IMR-90 (cell line): Measurements from ENCODE around the gene GNL2. TPM values are rescaled to one million over a fixed set of nuclear protein-coding genes. Genes with fewer than 3 reads are reported as not detected.

Experiments
- ATAC-seq: fragments of 200-7000 bp; cut with Tn5 transposase; 2 replicates; pipeline ENCODE4 v1.9.1; 2020; ENCODE audit warnings: low read depth, mild to moderate bottlenecking, moderate library complexity
- BruUV-seq: library from RNA; stranded (reverse); fragments of 400-500 nt; replicated peaks from 2 replicates; lab custom pipeline; 2021; lab: Mats Ljungman, UMichigan
- CTCF ChIA-PET: fragments of 300-600 bp; formaldehyde crosslinking; extraction: SDS; loops from one replicate; lab custom pipeline; 2021; ENCODE audit warnings: antibody characterized with exemption; lab: Yijun Ruan, JAX
- POLR2A ChIA-PET: fragments of 300-600 bp; sonication (Branson Sonifier 250); formaldehyde crosslinking; loops from one replicate; lab custom pipeline; 2022; ENCODE audit warnings: antibody characterized with exemption; ENCODE audit not compliant: unreplicated experiment; lab: Charles Lee
- DNase-seq: peaks from one replicate; pipeline ENCODE4 v3.0.0; 2013
- H2AFZ ChIP-seq: replicated peaks from 2 replicates; pipeline ENCODE3; 2013; ENCODE audit warnings: low read length, mild to moderate bottlenecking; ENCODE audit not compliant: poor library complexity
- H2AK5ac ChIP-seq: 2 replicates; pipeline ENCODE4 v1.6.1; 2013; ENCODE audit warnings: low read depth, low read length, inconsistent platforms
- H2AK9ac ChIP-seq: replicated peaks from 2 replicates; pipeline ENCODE3; 2013; ENCODE audit warnings: mild to moderate bottlenecking, low read depth, low read length, moderate library complexity; ENCODE audit not compliant: poor library complexity
- H2BK120ac ChIP-seq: 2 replicates; pipeline ENCODE4 v1.6.1; 2013; ENCODE audit warnings: low read depth, low read length, inconsistent platforms
- H2BK15ac ChIP-seq: 3 replicates; pipeline ENCODE4 v1.6.1; 2013; ENCODE audit warnings: low read depth, low read length, inconsistent platforms
- H2BK20ac ChIP-seq: 2 replicates; pipeline ENCODE4 v1.6.1; 2013; ENCODE audit warnings: low read depth, mild to moderate bottlenecking, inconsistent platforms, low read length, moderate library complexity
- H2BK5ac ChIP-seq: 2 replicates; pipeline ENCODE4 v1.6.1; 2013; ENCODE audit warnings: mild to moderate bottlenecking, low read depth, low read length, inconsistent platforms; ENCODE audit not compliant: poor library complexity, severe bottlenecking
- H3K14ac ChIP-seq: replicated peaks from 2 replicates; pipeline ENCODE4 v1.6.1; 2013; ENCODE audit warnings: low read depth, low read length, inconsistent platforms
- H3K18ac ChIP-seq: 2 replicates; pipeline ENCODE4 v1.6.1; 2013; ENCODE audit warnings: low read depth, low read length, control low read depth
- H3K23ac ChIP-seq: 2 replicates; pipeline ENCODE4 v1.6.1; 2013; ENCODE audit warnings: low read depth, low read length, inconsistent platforms
- H3K27ac ChIP-seq: 2 replicates; pipeline ENCODE4 v1.5.1; 2013; ENCODE audit warnings: mild to moderate bottlenecking, control low read depth, low read length; ENCODE audit not compliant: insufficient read depth
- H3K27me3 ChIP-seq: 2 replicates; pipeline ENCODE4 v1.6.1; 2013; ENCODE audit warnings: low read length; ENCODE audit not compliant: control insufficient read depth, insufficient read depth
- H3K36me3 ChIP-seq: 2 replicates; pipeline ENCODE4 v1.6.1; 2013; ENCODE audit warnings: low read length, mixed read lengths; ENCODE audit not compliant: control insufficient read depth, insufficient read depth
- H3K4ac ChIP-seq: 2 replicates; pipeline ENCODE4 v1.6.1; 2013; ENCODE audit warnings: low read depth, low read length, inconsistent platforms
- H3K4me1 ChIP-seq: 2 replicates; pipeline ENCODE4 v1.6.1; 2013; ENCODE audit warnings: low read length, mixed read lengths; ENCODE audit not compliant: control insufficient read depth, insufficient read depth
- H3K4me2 ChIP-seq: 2 replicates; pipeline ENCODE4 v1.6.1; 2013; ENCODE audit warnings: low read depth, mild to moderate bottlenecking, control low read depth, low read length, moderate library complexity
- H3K4me3 ChIP-seq: 2 replicates; pipeline ENCODE4 v1.5.1; 2013; ENCODE audit warnings: low read depth, mild to moderate bottlenecking, control low read depth, low read length, moderate library complexity; ENCODE audit not compliant: insufficient read depth
- H3K56ac ChIP-seq: 2 replicates; pipeline ENCODE4 v1.6.1; 2013; ENCODE audit warnings: low read length, inconsistent platforms; ENCODE audit not compliant: insufficient read depth; ENCODE audit errors: extremely low read depth
- H3K79me1 ChIP-seq, 2 experiments: 2 replicates each; pipeline ENCODE4 v1.6.1; 2013; ENCODE audit warnings: low read length in 2 of 2, inconsistent platforms in 1 of 2, low read depth in 1 of 2
- H3K9ac ChIP-seq: 2 replicates; pipeline ENCODE4 v1.6.1; 2013; ENCODE audit warnings: low read depth, low read length, control low read depth
- H3K9me1 ChIP-seq: 2 replicates; pipeline ENCODE4 v1.6.1; 2013; ENCODE audit warnings: low read length, inconsistent platforms; ENCODE audit not compliant: insufficient read depth
- H3K9me3 ChIP-seq: 2 replicates; pipeline ENCODE4 v1.6.1; 2013; ENCODE audit warnings: low read length; ENCODE audit not compliant: control insufficient read depth, insufficient read depth
- H4K20me1 ChIP-seq: 2 replicates; pipeline ENCODE4 v1.6.1; 2013; ENCODE audit warnings: low read length, inconsistent platforms; ENCODE audit not compliant: insufficient read depth
- H4K5ac ChIP-seq: 2 replicates; pipeline ENCODE4 v1.6.1; 2013; ENCODE audit warnings: mild to moderate bottlenecking, low read depth, low read length, control low read depth
- H4K8ac ChIP-seq, 2 experiments: 2 replicates each; pipeline ENCODE4 v1.6.1; 2013; ENCODE audit warnings: low read depth in 2 of 2, low read length in 2 of 2, control low read depth in 1 of 2, inconsistent platforms in 1 of 2
- H4K91ac ChIP-seq: 2 replicates; pipeline ENCODE4 v1.6.1; 2013; ENCODE audit warnings: low read depth, low read length, inconsistent platforms; ENCODE audit not compliant: insufficient read depth
- CHD1 ChIP-seq: IDR thresholded peaks from 2 replicates; pipeline ENCODE4 v1.6.1; 2012; ENCODE audit warnings: low read depth, low read length, improper control_type of control experiment
- FOS ChIP-seq: fragments of 150-350 bp; IDR thresholded peaks from 2 replicates; pipeline ENCODE4 v1.6.1; 2016; ENCODE audit warnings: low read depth, low read length
- MAZ ChIP-seq: IDR thresholded peaks from 2 replicates; pipeline ENCODE4 v1.6.1; 2012; ENCODE audit warnings: low read depth, mild to moderate bottlenecking, low read length, improper control_type of control experiment, moderate library complexity, borderline replicate concordance
- NFE2L2 ChIP-seq: fragments of 150-350 bp; IDR thresholded peaks from 2 replicates; pipeline ENCODE4 v1.6.1; 2016; ENCODE audit warnings: low read depth, mild to moderate bottlenecking, low read length
- RAD21 ChIP-seq: IDR thresholded peaks from 2 replicates; pipeline ENCODE4 v1.6.1; 2012; ENCODE audit warnings: low read length, improper control_type of control experiment
- SMC3 ChIP-seq: fragments of 150-350 bp; IDR thresholded peaks from 2 replicates; pipeline ENCODE4 v1.6.1; 2016; ENCODE audit warnings: low read depth, mild to moderate bottlenecking, antibody characterized with exemption, low read length, moderate library complexity
- USF2 ChIP-seq: fragments of 150-350 bp; IDR thresholded peaks from 2 replicates; pipeline ENCODE4 v1.6.1; 2017; ENCODE audit warnings: mild to moderate bottlenecking, antibody characterized with exemption, low read length, low read depth
- WGBS, 2 experiments: methylation state at CpG; one replicate each; pipeline versions ENCODE4 v1.1.5 to v1.1.7; 2013; ENCODE audit warnings: missing lambda C conversion rate in 2 of 2; ENCODE audit not compliant: insufficient read length in 1 of 2; ENCODE audit errors: extremely low coverage in 2 of 2; 5-methylcytosine and 5-hydroxymethylcytosine counted together
- dilution Hi-C: fragments of 300-500 bp; cut with HindIII; formaldehyde crosslinking; loops from one replicate; pipeline ENCODE4 v1.14.3; 2018; ENCODE audit warnings: low sequenced_read_pairs; ENCODE audit not compliant: unreplicated experiment
- in situ Hi-C: fragments of 300-500 bp; cut with MboI; formaldehyde crosslinking; loops from 3 replicates; pipeline ENCODE4 v1.14.3; 2019; ENCODE audit warnings: low sequenced_read_pairs, inconsistent platforms, mixed read lengths
- intact Hi-C: fragments of 100-400 bp; cut with micrococcal nuclease; formaldehyde crosslinking; loops from 2 replicates; pipeline ENCODE4 v1.10.0; 2022
- polyA plus RNA-seq, 3 experiments: library from polyadenylated mRNA; depleted of rRNA; stranded (reverse); fragments of >200 nt; gene quantifications; 2 replicates each; pipeline ENCODE4 v1.2.3, GENCODE V29; 2012; ENCODE audit warnings: low replicate concordance in 1 of 3
- total RNA-seq: library from RNA; depleted of rRNA; stranded (reverse); fragments of >200 nt; gene quantifications from 2 replicates; pipeline ENCODE4 v1.2.3, GENCODE V29; 2012

GNL2 gene
- total and polyA plus RNA-seq, 2 of the 4 experiments (the other 2 are of a cell fraction), result 42.9 to 77.4 TPM

- no peak for TF ChIP-seq SMC3
- TF ChIP-seq FOS, result no peak
Measured at GRCh38 chr1:37634992-37635902, 39.5 kb upstream of the GNL2 start (continued).

- CTCF ChIA-PET, result no interaction called here
- H3K4me1 ChIP-seq, result no peaks in the 10 kb centered on the region
- H3K9me3 ChIP-seq, result no peaks in the 10 kb centered on the region
- H2BK15ac ChIP-seq, result no peak within 1 kb of the TSS
- peaks cover 84% of the 10 kb centered on the region for H3K27me3 ChIP-seq
- H3K23ac ChIP-seq, result no peak within 1 kb of the TSS
- H3K14ac ChIP-seq, result no peak within 1 kb of the TSS
- H3K36me3 ChIP-seq, result no peaks in the 10 kb centered on the region
- POLR2A ChIA-PET, result no interaction called here
- WGBS, 2 experiments, result 5% methylated on average over 11 of the region's 72 CpGs; no CpG with 5 or more reads in 1 of the 2 experiments
- no peak within 1 kb of the TSS for H4K91ac ChIP-seq
- H2BK5ac ChIP-seq, result no peak within 1 kb of the TSS
- no peaks in the 10 kb centered on the region for H3K79me1 ChIP-seq
- intact Hi-C loops (loop anchor here (2.0 kb wide), 1 partner anchor 32 kb away; no protein-coding TSS in a partner anchor), in situ Hi-C loops (no loop called here), dilution Hi-C loops (no loop called here)
- no peaks in the 10 kb centered on the region for H4K20me1 ChIP-seq
- H2BK120ac ChIP-seq, result no peak within 1 kb of the TSS
- H2BK20ac ChIP-seq, result no peak within 1 kb of the TSS
- no peak within 1 kb of the TSS for H3K9ac ChIP-seq
- no peaks in the 10 kb centered on the region for H3K9me1 ChIP-seq
- H4K5ac ChIP-seq, result no peak within 1 kb of the TSS
- no peak within 1 kb of the TSS for H2AK5ac ChIP-seq
- ATAC-seq (peak; percentile 67), DNase-seq (no peak)
- H2AK9ac ChIP-seq, result no peak within 1 kb of the TSS
- H3K4ac ChIP-seq, result no peak within 1 kb of the TSS
- H3K4me2 ChIP-seq, result no peak within 1 kb of the TSS; the same call in 1 of the 2 replicates
- peak within 1 kb of the TSS; percentile 32; the same call in 1 of the 2 replicates for H3K4me3 ChIP-seq
- H3K27ac ChIP-seq, result no peak within 1 kb of the TSS
- H3K18ac ChIP-seq, result no peak within 1 kb of the TSS
- H2AFZ ChIP-seq, result peak within 1 kb of the TSS; percentile 70
- no TSS peak for BruUV-seq
- H4K8ac ChIP-seq, result no peak within 1 kb of the TSS
- no peak within 1 kb of the TSS for H3K56ac ChIP-seq
- TF ChIP-seq RAD21 (no peak), USF2 (no peak), CHD1 (no peak), MAZ (no peak), FOS (no peak), SMC3 (no peak), NFE2L2 (no peak)
Measured at GRCh38 chr1:37634244-37634991, 38.7 kb upstream of the GNL2 start, which contains the start of gene RSPO1. Gene RSPO1, minus strand, starts transcription at chr1:37634892. Its CDS starts 5,231 bp downstream, at chr1:37629661.
